ENCODE data around the gene NR2C2. TPM values are rescaled to one million over a fixed set of nuclear protein-coding genes. Genes with fewer than 3 reads are reported as not detected.
"Not testable (repeated sequence)": the region's sequence is repeated elsewhere in the genome, so short reads cannot be mapped to it uniquely, and the experiment has no call there.

NR2C2 gene
- 25.9 and 40.0 TPM in 2 replicates for total RNA-seq

GRCh38 chr3:14947100-14947885, at the start of gene NR2C2:
Gene NR2C2, plus strand, starts transcription at chr3:14947583. Its CDS starts 56,332 bp downstream, at chr3:15003915.
- no peak for DNase-seq (ENCODE audit: extremely low read depth, low read depth, low spot score)

- no peak for DNase-seq (ENCODE audit: extremely low read depth, low read depth, low spot score)
Observed at GRCh38 chr3:14898929-14899328, 48.5 kb upstream of the NR2C2 start.

DNA sequence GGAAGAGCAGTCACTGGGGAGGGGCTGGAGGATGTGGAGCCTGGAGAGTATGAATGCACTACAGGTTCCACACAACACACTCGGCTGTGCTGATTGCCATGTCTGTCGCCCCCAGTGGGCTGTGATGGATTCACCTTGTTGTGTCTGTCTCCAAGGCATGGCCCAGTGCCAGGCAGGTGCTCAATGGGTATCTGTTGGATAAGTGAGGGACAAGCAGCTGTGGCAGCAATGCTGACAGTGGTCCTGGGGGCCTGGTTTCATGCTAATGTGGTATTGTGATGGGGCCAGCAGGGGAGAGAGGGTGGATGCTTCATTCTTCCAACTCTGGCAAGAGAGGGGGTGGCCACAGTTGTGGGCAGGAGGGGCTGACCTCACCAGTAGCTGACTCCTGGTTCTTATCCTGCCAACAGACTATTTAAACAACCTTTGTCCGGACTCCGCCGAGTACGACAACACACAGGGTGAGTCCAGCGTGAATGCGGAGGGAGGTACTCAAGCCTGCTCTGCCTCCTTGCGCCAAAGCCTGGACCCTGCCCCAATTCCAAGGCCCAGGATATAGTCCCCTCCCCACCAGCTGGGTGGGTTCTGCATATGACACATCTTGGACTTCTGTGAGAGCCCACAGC, 47.3 kb upstream of the NR2C2 start:
- no peak for DNase-seq (ENCODE audit: extremely low read depth, low read depth, low spot score)

- no peak for DNase-seq (ENCODE audit: extremely low read depth, low read depth, low spot score)
Observed at GRCh38 chr3:14900881-14901873, 46.2 kb upstream of the NR2C2 start.

GRCh38 chr3:14902719-14903118, 44.7 kb upstream of the NR2C2 start:
- DNase-seq (ENCODE audit: extremely low read depth, low read depth, low spot score): no peak

DNA sequence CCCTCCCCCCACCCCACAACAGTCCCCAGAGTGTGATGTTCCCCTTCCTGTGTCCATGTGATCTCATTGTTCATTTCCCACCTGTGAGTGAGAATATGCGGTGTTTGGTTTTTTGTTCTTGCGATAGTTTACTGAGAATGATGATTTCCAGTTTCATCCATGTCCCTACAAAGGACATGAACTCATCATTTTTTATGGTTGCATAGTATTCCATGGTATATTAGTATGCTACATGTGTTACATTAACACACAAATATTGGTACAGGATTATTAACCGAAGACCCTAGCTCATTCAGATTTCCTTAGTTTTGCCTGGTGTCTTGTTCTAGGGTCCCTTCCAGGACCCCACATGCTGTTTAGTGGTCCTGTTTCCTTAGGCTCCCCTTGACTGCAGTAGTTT, 43.9 kb upstream of the NR2C2 start:
- not testable (repeated sequence) for DNase-seq (ENCODE audit: extremely low read depth, low read depth, low spot score)

DNA sequence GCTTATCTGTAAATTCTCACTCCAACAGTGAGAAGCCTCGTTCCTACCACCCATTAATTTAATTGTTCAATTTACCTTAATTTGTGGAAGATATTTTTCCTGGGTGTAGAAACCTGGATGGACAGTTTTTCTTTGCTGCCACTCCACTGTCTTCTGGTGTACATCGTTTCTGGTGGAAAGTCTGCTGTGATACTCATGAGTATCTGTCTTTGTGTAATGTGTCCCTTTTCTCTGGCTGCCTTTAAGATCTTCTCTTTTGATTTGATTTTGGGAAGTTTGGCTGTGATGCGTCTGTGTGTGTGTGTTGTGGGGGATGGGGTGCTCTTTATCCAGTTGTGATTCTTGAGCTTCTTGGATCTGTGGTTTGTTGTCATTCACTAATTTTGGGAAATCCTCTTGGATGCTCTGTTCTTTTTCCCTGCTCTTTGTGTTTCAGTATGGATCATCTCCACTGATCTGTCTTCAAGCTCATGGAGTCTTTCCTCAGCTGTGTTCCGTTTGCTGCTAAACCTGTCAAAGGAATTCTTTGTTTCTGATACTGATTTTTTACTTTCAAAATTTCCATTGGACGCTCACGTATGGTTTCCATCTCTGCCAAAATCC, 42.2 kb upstream of the NR2C2 start:
- no peak for DNase-seq (ENCODE audit: extremely low read depth, low read depth, low spot score)

- DNase-seq (ENCODE audit: extremely low read depth, low read depth, low spot score): no peak
Observed at GRCh38 chr3:14906355-14906971, 40.9 kb upstream of the NR2C2 start.

DNA sequence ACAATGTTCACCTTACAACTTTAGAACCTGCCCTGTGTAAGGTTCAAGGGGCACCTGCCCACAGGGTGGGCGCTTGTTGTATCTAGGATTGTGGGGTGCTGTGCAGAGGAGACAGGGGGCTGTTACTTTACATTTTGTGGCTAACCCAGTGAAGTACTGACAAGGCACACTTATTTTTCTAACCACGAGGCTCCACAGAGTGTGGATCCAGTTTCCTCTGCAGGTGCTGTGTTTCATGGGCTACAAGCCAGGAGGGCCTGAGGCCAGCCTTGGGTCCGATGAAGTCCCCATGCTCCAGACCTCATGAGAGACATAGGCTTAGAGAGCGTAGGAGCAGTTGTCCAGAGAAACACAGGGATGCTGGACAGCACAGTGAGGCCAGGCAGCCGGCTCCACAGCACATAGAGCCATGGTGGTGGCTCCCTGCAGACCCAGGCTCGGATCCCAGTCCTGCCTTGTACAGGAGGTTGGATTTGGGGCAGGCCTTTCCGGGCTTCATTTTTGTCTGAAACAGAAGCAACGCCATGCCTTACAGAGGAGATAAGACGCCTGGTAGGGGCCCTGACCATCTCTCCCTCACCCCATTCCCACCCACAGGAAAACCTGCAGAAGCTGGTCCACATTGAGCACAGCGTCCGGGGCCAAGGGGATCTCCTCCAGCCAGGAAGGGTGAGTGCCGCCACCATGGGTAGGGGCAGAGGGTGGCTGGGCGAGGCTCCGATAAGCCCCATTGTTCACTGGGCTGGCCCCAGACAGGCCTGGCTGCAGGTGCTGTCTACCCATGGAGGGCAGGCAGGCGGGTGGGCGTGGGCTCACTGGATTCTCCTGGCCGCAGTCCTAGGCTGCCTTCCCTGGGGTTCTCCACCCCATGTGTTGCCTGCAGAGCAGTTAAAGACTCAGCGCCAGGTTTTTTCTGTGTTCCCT, 40.1 kb upstream of the NR2C2 start:
- DNase-seq (ENCODE audit: extremely low read depth, low read depth, low spot score): no peak

- DNase-seq (ENCODE audit: extremely low read depth, low read depth, low spot score): no peak
Observed at GRCh38 chr3:14909250-14909649, 38.1 kb upstream of the NR2C2 start.

- no peak for DNase-seq (ENCODE audit: extremely low read depth, low read depth, low spot score)
Observed at GRCh38 chr3:14911651-14912050, 35.7 kb upstream of the NR2C2 start.

- no peak for DNase-seq (ENCODE audit: extremely low read depth, low read depth, low spot score)
Observed at GRCh38 chr3:14913071-14913925, 34.1 kb upstream of the NR2C2 start.

- DNase-seq (ENCODE audit: extremely low read depth, low read depth, low spot score): no peak
Observed at GRCh38 chr3:14913926-14914778, 33.2 kb upstream of the NR2C2 start.

- DNase-seq (ENCODE audit: extremely low read depth, low read depth, low spot score): no peak
Observed at GRCh38 chr3:14914779-14915117, 32.6 kb upstream of the NR2C2 start.

DNA sequence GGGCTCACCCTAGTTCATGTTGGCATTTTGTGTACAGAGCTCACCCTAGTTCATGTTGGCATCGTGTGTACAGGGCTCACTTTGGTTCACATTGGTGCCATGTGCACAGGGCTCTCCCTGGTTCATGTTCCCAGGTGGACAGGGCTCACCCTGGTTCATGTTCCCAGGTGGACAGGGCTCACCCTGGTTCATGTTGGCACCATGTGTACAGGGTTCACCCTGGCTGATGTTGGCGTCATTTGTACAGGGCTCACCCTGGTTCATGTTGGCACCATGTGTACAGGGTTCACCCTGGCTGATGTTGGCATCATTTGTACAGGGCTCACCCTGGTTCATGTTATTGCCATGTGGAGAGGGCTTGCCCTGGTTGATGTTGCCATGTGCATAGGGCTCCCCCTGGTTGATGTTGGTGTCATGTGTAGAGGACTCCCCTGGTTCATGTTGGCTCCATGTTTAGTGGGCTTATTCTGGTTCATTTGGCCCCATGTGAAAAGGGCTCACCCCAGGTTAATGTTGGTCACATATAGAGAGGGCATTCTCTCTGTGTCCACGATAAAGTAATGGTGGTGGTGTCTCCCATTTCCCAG, 31.7 kb upstream of the NR2C2 start:
- DNase-seq (ENCODE audit: extremely low read depth, low read depth, low spot score): no peak

DNA sequence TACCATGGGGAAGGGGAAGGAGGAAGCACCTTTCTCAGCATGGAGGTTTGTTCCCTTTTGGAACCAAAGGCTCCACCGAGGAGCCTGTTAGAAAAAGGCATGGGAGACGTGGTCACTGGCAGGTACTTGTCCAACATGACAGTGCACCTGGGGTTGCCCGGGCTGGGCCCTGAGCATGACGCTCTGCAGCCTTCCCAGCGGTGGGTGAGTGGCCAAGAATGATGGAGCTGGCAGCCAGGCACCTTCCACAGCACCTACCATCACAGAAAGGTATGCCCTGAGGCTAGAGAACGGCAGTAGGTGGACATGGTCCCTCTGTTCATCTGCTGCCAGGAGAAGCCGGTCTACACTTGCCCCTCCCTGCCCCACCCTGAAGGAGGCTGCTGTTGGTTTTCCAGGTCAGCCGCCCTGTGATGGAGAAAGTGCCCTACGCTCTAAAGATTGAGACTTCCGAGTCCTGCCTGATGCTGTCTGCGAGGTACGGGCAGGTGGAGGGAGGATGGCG, 29.0 kb upstream of the NR2C2 start:
- no peak for DNase-seq (ENCODE audit: extremely low read depth, low read depth, low spot score)

- DNase-seq (ENCODE audit: extremely low read depth, low read depth, low spot score): no peak
Observed at GRCh38 chr3:14920536-14920935, 26.8 kb upstream of the NR2C2 start.

Data from glomerular endothelial cell (primary cell).